HepG2 (cell line): ENCODE results near the gene DNAJB12. TPM values are rescaled to one million over a fixed set of nuclear protein-coding genes. Genes with fewer than 3 reads are reported as not detected.

Source experiments
- CCDC6 ChIP-seq: sonication (generic); formaldehyde crosslinking; IDR thresholded peaks from 2 replicates; pipeline ENCODE4 v1.8.1; 2022; ENCODE audit warnings: mild to moderate bottlenecking, missing genetic modification reagents, moderate library complexity
- CENPX ChIP-seq: sonication (generic); formaldehyde crosslinking; IDR thresholded peaks from 2 replicates; pipeline ENCODE4 v1.9.0; 2021; ENCODE audit warnings: mild to moderate bottlenecking, missing genetic modification reagents, moderate library complexity
- RARG ChIP-seq: sonication (generic); formaldehyde crosslinking; IDR thresholded peaks from 2 replicates; pipeline ENCODE4 v1.4.0; 2020; ENCODE audit warnings: low read depth, mild to moderate bottlenecking, missing genetic modification reagents
- SAP130 ChIP-seq: IDR thresholded peaks from 2 replicates; pipeline ENCODE4 v1.6.1; 2016; ENCODE audit warnings: low read depth
- SATB2 ChIP-seq: sonication (generic); formaldehyde crosslinking; IDR thresholded peaks from 2 replicates; pipeline ENCODE4 v1.5.0; 2020; ENCODE audit warnings: missing genetic modification reagents
- SOX5 ChIP-seq: IDR thresholded peaks from 2 replicates; pipeline ENCODE4 v1.6.1; 2016; ENCODE audit warnings: borderline replicate concordance
- SP4 ChIP-seq: sonication (generic); formaldehyde crosslinking; IDR thresholded peaks from 2 replicates; pipeline ENCODE4 v1.8.1; 2023; ENCODE audit warnings: mild to moderate bottlenecking, missing genetic modification reagents
- ZNF143 ChIP-seq: sonication (generic); formaldehyde crosslinking; IDR thresholded peaks from 2 replicates; pipeline ENCODE4 v1.4.0; 2020; ENCODE audit warnings: missing genetic modification reagents
- ZNF205 ChIP-seq: IDR thresholded peaks from 2 replicates; pipeline ENCODE4 v1.6.1; 2018; ENCODE audit warnings: missing biosample characterization, missing genetic modification reagents
- ZNF430 ChIP-seq: sonication (generic); formaldehyde crosslinking; IDR thresholded peaks from 2 replicates; pipeline ENCODE4 v1.9.0; 2021; ENCODE audit warnings: mild to moderate bottlenecking, missing genetic modification reagents
- ZNF431 ChIP-seq: sonication (generic); formaldehyde crosslinking; IDR thresholded peaks from 2 replicates; pipeline ENCODE4 v1.9.0; 2022; ENCODE audit warnings: missing genetic modification reagents, low read depth, mild to moderate bottlenecking, borderline replicate concordance
- ZNF446 ChIP-seq: sonication (generic); formaldehyde crosslinking; IDR thresholded peaks from 2 replicates; pipeline ENCODE4 v1.5.0; 2020; ENCODE audit warnings: mild to moderate bottlenecking, missing genetic modification reagents
- ZNF451 ChIP-seq: sonication (generic); formaldehyde crosslinking; IDR thresholded peaks from 2 replicates; pipeline ENCODE4 v1.5.0; 2020; ENCODE audit warnings: mild to moderate bottlenecking, missing genetic modification reagents
- ZNF781 ChIP-seq: sonication (generic); formaldehyde crosslinking; IDR thresholded peaks from 2 replicates; pipeline ENCODE4 v1.5.1; 2020; ENCODE audit warnings: borderline replicate concordance, mild to moderate bottlenecking, missing genetic modification reagents; ENCODE audit errors: not compliant biosample characterization
- polyA plus RNA-seq, 8 experiments: library from polyadenylated mRNA; depleted of rRNA in 3 of 8; stranded (reverse) in 7 of 8; unstranded in 1 of 8; fragments of >200 nt; fragmentation: Illumina TruSeq in 4 of 8; extraction: Trizol in 4 of 8; gene quantifications; 2 replicates each; pipeline versions ENCODE4 v1.2.1 to v1.2.3, GENCODE V29; 2011 to 2016; ENCODE audit warnings: low read depth in 4 of 8, missing spikeins in 1 of 8, mixed read lengths in 1 of 8; ENCODE audit not compliant: insufficient read depth in 1 of 8
- total RNA-seq, 5 experiments: library from RNA; depleted of rRNA; stranded (reverse); fragments of >200 nt; fragmentation: Illumina TruSeq; extraction: Trizol; gene quantifications; 2 replicates each; pipeline ENCODE4 v1.2.3, GENCODE V29; 2016; ENCODE audit warnings: low read depth in 1 of 5
- TF ChIP-seq, protein P1 (sequence below): sonication (generic); formaldehyde crosslinking; conservative IDR thresholded peaks from 2 replicates; pipeline ENCODE4 v1.5.0; 2020; ENCODE audit warnings: missing genetic modification reagents
- TF ChIP-seq, protein P2 (sequence below): fragments of 450-650 bp; IDR thresholded peaks from 2 replicates; pipeline ENCODE4 v1.6.1; 2016
- TF ChIP-seq, protein P3 (sequence below): sonication (generic); formaldehyde crosslinking; IDR thresholded peaks from 2 replicates; pipeline ENCODE4 v1.8.0; 2022; ENCODE audit warnings: low read depth, missing genetic modification reagents
- TF ChIP-seq, protein P4 (sequence below), 2 experiments: fragments of 450-650 bp in 1 of 2; sonication (generic) in 1 of 2; formaldehyde crosslinking; IDR thresholded peaks; 2 replicates each; pipeline versions ENCODE4 v1.5.0 to v1.8.0; 2020 to 2022; ENCODE audit warnings: mild to moderate bottlenecking in 1 of 2, missing genetic modification reagents in 1 of 2
- TF ChIP-seq, protein P5 (sequence below): sonication (generic); formaldehyde crosslinking; IDR thresholded peaks from 2 replicates; pipeline ENCODE4 v1.9.0; 2021; ENCODE audit warnings: missing genetic modification reagents, mild to moderate bottlenecking, borderline replicate concordance

Gene DNAJB12
- total and polyA plus RNA-seq, 2 of the 13 experiments (the other 11 are each of a cell fraction or from before 2014, with no cell fraction given): 10.8 to 18.2 TPM

DNA sequence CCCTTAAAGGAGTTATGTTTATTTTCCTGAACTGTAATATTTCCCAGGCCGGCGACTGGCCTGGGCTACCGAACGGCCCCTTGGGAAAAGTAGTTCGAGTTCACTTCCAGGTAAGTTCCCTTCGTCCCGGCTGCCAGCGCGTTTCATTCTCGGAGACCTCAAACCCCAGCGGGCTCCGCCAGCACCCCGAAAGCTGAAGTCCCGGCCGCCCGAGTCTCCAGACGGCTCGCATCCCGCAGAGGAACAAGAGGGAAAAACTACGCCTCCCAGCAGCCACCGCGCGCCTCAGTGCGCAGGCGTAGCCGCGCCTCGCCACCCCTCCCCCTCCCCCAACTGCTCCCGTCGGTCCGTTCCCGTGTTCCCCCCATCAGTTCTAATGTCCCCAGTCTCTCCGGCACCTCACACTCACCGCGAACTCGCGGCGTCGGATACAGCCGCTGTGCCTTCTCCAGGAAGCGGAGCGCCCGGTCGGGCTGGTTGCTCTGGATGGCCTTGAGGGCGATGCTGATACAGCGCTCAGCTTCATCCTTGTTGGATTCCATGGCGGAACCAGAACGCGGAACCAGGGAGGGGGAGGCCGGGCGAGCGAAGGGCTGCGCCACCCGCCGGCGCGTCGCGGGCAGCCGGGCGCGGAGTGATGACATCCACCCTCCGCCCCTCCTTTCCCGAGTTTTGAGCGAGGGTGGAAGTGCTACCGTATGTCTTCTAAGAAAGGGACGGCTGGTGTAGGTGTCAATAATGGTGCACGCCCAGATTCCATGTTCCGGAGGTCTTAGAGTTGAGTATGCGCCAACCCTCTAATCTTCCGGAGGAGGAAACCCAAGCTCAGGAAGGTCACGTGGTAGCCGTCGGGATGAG is at the start of gene DNAJB12 (continued):
- TF ChIP-seq ZNF205 (CRISPR knock-in tag) (peak; percentile 90), SP4 (peak; percentile 91), ZNF451 (CRISPR knock-in tag) (no peak), SOX5 (CRISPR knock-in tag) (peak; percentile 39; the same call in 1 of the 2 replicates), ZNF446 (peak; percentile 69; the same call in 1 of the 2 replicates), ZNF430 (CRISPR knock-in tag) (peak; percentile 86), SATB2 (CRISPR knock-in tag) (0 out of 2 replicates have a peak, but pooled peaks have one; percentile 79), CENPX (CRISPR knock-in tag) (no peak), ZNF431 (CRISPR knock-in tag) (no peak; the same call in 1 of the 2 replicates), CCDC6 (CRISPR knock-in tag) (peak; percentile 50), SAP130 (CRISPR knock-in tag) (peak; percentile 95), ZNF781 (peak; percentile 82), RARG (CRISPR knock-in tag) (no peak; the same call in 1 of the 2 replicates), ZNF143 (CRISPR knock-in tag) (peak; percentile 94)
- TF ChIP-seq, protein P1, sequence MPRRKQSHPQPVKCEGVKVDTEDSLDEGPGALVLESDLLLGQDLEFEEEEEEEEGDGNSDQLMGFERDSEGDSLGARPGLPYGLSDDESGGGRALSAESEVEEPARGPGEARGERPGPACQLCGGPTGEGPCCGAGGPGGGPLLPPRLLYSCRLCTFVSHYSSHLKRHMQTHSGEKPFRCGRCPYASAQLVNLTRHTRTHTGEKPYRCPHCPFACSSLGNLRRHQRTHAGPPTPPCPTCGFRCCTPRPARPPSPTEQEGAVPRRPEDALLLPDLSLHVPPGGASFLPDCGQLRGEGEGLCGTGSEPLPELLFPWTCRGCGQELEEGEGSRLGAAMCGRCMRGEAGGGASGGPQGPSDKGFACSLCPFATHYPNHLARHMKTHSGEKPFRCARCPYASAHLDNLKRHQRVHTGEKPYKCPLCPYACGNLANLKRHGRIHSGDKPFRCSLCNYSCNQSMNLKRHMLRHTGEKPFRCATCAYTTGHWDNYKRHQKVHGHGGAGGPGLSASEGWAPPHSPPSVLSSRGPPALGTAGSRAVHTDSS (CRISPR knock-in tag): 0 out of 2 replicates have a peak, but pooled peaks have one; percentile 88
- TF ChIP-seq, protein P2, sequence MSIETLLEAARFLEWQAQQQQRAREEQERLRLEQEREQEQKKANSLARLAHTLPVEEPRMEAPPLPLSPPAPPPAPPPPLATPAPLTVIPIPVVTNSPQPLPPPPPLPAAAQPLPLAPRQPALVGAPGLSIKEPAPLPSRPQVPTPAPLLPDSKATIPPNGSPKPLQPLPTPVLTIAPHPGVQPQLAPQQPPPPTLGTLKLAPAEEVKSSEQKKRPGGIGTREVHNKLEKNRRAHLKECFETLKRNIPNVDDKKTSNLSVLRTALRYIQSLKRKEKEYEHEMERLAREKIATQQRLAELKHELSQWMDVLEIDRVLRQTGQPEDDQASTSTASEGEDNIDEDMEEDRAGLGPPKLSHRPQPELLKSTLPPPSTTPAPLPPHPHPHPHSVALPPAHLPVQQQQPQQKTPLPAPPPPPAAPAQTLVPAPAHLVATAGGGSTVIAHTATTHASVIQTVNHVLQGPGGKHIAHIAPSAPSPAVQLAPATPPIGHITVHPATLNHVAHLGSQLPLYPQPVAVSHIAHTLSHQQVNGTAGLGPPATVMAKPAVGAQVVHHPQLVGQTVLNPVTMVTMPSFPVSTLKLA: peak; percentile 26; the same call in 1 of the 2 replicates
- TF ChIP-seq, protein P3, sequence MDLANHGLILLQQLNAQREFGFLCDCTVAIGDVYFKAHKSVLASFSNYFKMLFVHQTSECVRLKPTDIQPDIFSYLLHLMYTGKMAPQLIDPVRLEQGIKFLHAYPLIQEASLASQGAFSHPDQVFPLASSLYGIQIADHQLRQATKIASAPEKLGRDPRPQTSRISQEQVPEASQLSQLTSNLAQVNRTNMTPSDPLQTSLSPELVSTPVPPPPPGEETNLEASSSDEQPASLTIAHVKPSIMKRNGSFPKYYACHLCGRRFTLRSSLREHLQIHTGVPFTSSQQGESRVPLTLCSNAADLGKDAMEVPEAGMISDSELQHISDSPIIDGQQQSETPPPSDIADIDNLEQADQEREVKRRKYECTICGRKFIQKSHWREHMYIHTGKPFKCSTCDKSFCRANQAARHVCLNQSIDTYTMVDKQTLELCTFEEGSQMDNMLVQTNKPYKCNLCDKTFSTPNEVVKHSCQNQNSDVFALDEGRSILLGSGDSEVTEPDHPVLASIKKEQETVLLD: peak; percentile 54; the same call in 1 of the 2 replicates
- TF ChIP-seq, protein P4, sequence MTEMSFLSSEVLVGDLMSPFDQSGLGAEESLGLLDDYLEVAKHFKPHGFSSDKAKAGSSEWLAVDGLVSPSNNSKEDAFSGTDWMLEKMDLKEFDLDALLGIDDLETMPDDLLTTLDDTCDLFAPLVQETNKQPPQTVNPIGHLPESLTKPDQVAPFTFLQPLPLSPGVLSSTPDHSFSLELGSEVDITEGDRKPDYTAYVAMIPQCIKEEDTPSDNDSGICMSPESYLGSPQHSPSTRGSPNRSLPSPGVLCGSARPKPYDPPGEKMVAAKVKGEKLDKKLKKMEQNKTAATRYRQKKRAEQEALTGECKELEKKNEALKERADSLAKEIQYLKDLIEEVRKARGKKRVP (CRISPR knock-in tag; IDR thresholded peaks at IDR 0.05): peak in 1 of 2 experiments; percentile 71; a peak in 2 of 4 replicates
- TF ChIP-seq, protein P5, sequence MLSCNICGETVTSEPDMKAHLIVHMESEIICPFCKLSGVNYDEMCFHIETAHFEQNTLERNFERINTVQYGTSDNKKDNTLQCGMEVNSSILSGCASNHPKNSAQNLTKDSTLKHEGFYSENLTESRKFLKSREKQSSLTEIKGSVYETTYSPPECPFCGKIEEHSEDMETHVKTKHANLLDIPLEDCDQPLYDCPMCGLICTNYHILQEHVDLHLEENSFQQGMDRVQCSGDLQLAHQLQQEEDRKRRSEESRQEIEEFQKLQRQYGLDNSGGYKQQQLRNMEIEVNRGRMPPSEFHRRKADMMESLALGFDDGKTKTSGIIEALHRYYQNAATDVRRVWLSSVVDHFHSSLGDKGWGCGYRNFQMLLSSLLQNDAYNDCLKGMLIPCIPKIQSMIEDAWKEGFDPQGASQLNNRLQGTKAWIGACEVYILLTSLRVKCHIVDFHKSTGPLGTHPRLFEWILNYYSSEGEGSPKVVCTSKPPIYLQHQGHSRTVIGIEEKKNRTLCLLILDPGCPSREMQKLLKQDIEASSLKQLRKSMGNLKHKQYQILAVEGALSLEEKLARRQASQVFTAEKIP (CRISPR knock-in tag): no peak
